Measurements from ENCODE around the gene BRD9.

DNA sequence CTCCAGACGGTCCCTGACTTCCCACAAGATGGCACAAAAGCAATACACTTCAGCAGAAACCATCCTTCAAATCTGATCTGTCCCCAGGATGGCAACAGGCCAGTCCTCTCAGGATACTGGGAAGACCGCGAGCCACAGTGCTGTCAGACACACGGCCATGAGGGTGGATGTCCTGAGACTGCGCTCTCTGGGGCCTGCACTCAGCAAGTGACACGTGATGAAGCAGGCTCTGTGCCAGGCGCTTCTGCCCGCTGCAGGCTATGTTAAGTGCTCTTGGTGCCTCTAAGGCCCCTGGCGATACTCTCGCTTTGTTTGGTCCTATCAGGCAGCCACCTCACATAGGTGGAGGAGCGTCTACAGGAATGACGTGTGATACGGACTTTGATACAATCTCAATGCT, 7.1 kb downstream of the BRD9 start:
- no peak for TF ChIP-seq CTCF (IDR thresholded peaks at IDR 0.05)
- TF ChIP-seq POLR2A (IDR thresholded peaks at IDR 0.05): no peak

All from body of pancreas (tissue), 4 donors.